Measurements from ENCODE around the gene MCL1. TPM values are rescaled to one million over a fixed set of nuclear protein-coding genes. Genes with fewer than 3 reads are reported as not detected.
A peak's percentile ranks its signal among the peaks of the same experiment; 100 is the strongest.

MCL1 gene
- total RNA-seq, 1 experiment from 2014 or later: 126 TPM

DNA sequence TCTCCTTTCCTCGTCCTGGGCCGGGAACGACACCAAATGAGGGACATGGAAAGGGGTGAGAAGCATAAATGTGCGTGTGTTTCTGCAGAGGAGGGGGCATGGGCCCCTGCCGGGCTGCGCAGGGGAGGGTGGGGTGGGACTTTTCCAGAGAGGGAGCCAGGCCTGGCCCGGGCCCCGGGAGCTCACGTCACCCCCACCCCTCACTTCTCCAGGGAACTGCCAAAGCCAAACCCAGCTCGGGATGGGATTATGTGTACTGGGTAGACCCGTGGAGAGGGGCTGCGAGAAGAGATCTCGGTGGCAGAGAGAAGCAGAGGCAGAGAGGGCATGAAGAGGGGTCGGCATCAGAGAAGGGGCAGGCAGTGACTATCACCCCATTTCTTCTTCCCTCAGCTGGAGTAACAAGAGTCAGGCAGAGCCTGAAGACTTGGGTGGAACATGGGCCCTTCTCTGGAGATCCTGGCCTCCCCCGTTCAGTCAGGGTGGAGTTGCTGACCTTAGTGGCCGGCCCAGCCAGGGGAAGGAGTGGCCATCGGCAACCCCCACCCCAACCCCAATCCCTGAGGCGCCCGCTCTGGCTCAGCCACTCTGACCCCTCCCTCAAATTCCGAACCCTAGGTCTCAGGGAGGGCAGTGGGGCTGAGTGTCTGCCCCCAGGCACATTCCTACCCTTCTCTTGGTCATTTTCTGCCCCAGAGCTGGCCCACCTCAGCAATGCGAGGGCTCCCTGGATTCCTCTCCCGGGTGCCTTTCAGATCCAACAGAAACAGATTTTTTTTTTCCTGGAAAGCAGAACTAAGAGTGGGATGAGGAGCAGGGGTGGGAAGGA is 29.0 kb downstream of the MCL1 start:
- peak overlapping the region in 1 of 2 experiments; percentile 73; a peak in 3 of 4 replicates for H3K4me3 ChIP-seq (ENCODE audit: low read depth in 2 of 2, low read length in 2 of 2)
- TF ChIP-seq, protein P1, sequence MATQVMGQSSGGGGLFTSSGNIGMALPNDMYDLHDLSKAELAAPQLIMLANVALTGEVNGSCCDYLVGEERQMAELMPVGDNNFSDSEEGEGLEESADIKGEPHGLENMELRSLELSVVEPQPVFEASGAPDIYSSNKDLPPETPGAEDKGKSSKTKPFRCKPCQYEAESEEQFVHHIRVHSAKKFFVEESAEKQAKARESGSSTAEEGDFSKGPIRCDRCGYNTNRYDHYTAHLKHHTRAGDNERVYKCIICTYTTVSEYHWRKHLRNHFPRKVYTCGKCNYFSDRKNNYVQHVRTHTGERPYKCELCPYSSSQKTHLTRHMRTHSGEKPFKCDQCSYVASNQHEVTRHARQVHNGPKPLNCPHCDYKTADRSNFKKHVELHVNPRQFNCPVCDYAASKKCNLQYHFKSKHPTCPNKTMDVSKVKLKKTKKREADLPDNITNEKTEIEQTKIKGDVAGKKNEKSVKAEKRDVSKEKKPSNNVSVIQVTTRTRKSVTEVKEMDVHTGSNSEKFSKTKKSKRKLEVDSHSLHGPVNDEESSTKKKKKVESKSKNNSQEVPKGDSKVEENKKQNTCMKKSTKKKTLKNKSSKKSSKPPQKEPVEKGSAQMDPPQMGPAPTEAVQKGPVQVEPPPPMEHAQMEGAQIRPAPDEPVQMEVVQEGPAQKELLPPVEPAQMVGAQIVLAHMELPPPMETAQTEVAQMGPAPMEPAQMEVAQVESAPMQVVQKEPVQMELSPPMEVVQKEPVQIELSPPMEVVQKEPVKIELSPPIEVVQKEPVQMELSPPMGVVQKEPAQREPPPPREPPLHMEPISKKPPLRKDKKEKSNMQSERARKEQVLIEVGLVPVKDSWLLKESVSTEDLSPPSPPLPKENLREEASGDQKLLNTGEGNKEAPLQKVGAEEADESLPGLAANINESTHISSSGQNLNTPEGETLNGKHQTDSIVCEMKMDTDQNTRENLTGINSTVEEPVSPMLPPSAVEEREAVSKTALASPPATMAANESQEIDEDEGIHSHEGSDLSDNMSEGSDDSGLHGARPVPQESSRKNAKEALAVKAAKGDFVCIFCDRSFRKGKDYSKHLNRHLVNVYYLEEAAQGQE (IDR thresholded peaks at IDR 0.05; ENCODE audit: insufficient read depth in 1 of 2, low read depth in 2 of 2, low read length in 1 of 2): no peak
- TF ChIP-seq SIN3A (IDR thresholded peaks at IDR 0.05; ENCODE audit: borderline replicate concordance, insufficient read depth, low read depth, low read length) (no peak), TCF7L2 (IDR thresholded peaks at IDR 0.05; ENCODE audit: low read depth, low read length) (no peak), POLR2AphosphoS5 (IDR thresholded peaks at IDR 0.05; ENCODE audit: low read depth, low read length) (no peak)
- TF ChIP-seq, protein P2, sequence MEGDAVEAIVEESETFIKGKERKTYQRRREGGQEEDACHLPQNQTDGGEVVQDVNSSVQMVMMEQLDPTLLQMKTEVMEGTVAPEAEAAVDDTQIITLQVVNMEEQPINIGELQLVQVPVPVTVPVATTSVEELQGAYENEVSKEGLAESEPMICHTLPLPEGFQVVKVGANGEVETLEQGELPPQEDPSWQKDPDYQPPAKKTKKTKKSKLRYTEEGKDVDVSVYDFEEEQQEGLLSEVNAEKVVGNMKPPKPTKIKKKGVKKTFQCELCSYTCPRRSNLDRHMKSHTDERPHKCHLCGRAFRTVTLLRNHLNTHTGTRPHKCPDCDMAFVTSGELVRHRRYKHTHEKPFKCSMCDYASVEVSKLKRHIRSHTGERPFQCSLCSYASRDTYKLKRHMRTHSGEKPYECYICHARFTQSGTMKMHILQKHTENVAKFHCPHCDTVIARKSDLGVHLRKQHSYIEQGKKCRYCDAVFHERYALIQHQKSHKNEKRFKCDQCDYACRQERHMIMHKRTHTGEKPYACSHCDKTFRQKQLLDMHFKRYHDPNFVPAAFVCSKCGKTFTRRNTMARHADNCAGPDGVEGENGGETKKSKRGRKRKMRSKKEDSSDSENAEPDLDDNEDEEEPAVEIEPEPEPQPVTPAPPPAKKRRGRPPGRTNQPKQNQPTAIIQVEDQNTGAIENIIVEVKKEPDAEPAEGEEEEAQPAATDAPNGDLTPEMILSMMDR (IDR thresholded peaks at IDR 0.05): no peak
- POLR2A ChIA-PET: interaction anchor here (1.0 kb wide), 1 partner anchor 10 kb away, joined by 3 read pairs; no protein-coding TSS in a partner anchor
- no peaks in the 10 kb centered on the region for H3K36me3 ChIP-seq (ENCODE audit: control insufficient read depth, insufficient read depth, low read length)
- intact Hi-C loops (cut with micrococcal nuclease; ENCODE audit: unreplicated experiment) (no loop called here), in situ Hi-C loops (cut with HindIII; ENCODE audit: low pct_unique_long_range_greater_than_20kb, low sequenced_read_pairs) (no loop called here)
- ATAC-seq (no peak), DNase-seq (ENCODE audit: low read depth, low spot score) (no peak)
- BruUV-seq (replicated peaks): no TSS peak
- CTCF ChIA-PET: interaction anchor here (0.7 to 1.0 kb wide), 2 partner anchors 10 to 16 kb away, joined by 3 read pairs; no protein-coding TSS in a partner anchor
- no peaks in the 10 kb centered on the region for H3K9me3 ChIP-seq (ENCODE audit: control insufficient read depth, insufficient read depth, low read depth, low read length)
- no peak overlapping the region for H3K27ac ChIP-seq (ENCODE audit: low read length)
- H3K27me3 ChIP-seq (ENCODE audit: control insufficient read depth, insufficient read depth, low read length): no peaks in the 10 kb centered on the region
- peaks cover 27% of the 10 kb centered on the region for H3K4me1 ChIP-seq (ENCODE audit: control insufficient read depth, insufficient read depth, low read length)

DNA sequence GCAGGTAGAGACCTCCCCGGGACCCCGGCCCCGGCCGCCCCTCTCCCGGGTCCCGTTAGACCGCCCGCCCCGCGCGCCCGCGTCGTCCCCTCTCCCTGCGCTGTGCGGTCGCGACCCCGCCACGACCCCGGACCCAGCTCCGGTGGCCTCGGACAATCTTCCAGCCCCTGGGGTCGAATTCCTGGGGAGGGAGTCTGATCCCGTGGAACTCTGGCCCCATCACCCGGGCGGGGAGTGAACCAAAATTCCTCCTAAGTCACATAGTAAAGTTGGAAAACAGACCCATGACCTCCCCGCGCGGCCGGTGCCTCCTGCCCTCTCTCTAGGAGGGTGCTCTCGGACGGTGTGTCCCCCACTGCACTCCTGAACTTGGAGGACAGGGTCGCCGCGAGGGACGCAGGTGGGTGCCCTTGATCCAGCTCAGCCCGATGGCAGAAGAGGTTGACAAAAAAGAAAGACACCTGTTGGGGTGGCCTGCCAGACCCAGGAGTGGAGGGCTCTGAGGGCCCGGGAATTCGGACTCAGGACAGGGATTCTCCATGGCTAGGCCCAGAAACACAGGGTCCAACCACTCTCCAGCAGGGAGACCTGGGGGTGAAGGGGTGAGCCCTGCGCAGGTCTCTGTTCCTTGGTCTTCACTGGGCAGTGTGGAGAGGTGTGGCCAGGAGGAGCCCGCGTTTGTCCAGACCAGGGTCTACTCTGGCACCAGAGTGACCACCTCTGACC is 29.8 kb downstream of the MCL1 start:
- no peaks in the 10 kb centered on the region for H3K9me3 ChIP-seq (ENCODE audit: control insufficient read depth, insufficient read depth, low read depth, low read length)
- H3K4me3 ChIP-seq (ENCODE audit: low read depth in 2 of 2, low read length in 2 of 2): peak overlapping the region; percentile 56 to 73
- peak overlapping the region; percentile 80 for H3K27ac ChIP-seq (ENCODE audit: low read length)
- intact Hi-C loops (cut with micrococcal nuclease; ENCODE audit: unreplicated experiment): no loop called here
- 0 out of 2 replicates have a peak, but pooled peaks have one; percentile 59 for TF ChIP-seq SIN3A (IDR thresholded peaks at IDR 0.05; ENCODE audit: borderline replicate concordance, insufficient read depth, low read depth, low read length)
- TF ChIP-seq TCF7L2 (IDR thresholded peaks at IDR 0.05; ENCODE audit: low read depth, low read length): no peak
- TF ChIP-seq, protein P1 (IDR thresholded peaks at IDR 0.05; ENCODE audit: insufficient read depth in 1 of 2, low read depth in 2 of 2, low read length in 1 of 2): no peak
- no peak for TF ChIP-seq POLR2AphosphoS5 (IDR thresholded peaks at IDR 0.05; ENCODE audit: low read depth, low read length)
- TF ChIP-seq, protein P2 (IDR thresholded peaks at IDR 0.05): no peak
- POLR2A ChIA-PET: no interaction called here
- BruUV-seq (replicated peaks): no TSS peak
- ATAC-seq (peak; percentile 29), DNase-seq (ENCODE audit: low read depth, low spot score) (no peak)
- H3K4me1 ChIP-seq (ENCODE audit: control insufficient read depth, insufficient read depth, low read length): peaks cover 27% of the 10 kb centered on the region
- CTCF ChIA-PET: no interaction called here
- H3K36me3 ChIP-seq (ENCODE audit: control insufficient read depth, insufficient read depth, low read length): no peaks in the 10 kb centered on the region
- in situ Hi-C loops (cut with HindIII; ENCODE audit: low pct_unique_long_range_greater_than_20kb, low sequenced_read_pairs): no loop called here
- H3K27me3 ChIP-seq (ENCODE audit: control insufficient read depth, insufficient read depth, low read length): no peaks in the 10 kb centered on the region

Data from Panc1 (cell line).